ENCODE measurements around the gene P2RY8. TPM values are rescaled to one million over a fixed set of nuclear protein-coding genes. Genes with fewer than 3 reads are reported as not detected.

The P2RY8 gene
- total and polyA plus RNA-seq, 2 donors (not counting 1 experiment from before 2014, with no cell fraction given): 72.3 to 142 TPM

DNA sequence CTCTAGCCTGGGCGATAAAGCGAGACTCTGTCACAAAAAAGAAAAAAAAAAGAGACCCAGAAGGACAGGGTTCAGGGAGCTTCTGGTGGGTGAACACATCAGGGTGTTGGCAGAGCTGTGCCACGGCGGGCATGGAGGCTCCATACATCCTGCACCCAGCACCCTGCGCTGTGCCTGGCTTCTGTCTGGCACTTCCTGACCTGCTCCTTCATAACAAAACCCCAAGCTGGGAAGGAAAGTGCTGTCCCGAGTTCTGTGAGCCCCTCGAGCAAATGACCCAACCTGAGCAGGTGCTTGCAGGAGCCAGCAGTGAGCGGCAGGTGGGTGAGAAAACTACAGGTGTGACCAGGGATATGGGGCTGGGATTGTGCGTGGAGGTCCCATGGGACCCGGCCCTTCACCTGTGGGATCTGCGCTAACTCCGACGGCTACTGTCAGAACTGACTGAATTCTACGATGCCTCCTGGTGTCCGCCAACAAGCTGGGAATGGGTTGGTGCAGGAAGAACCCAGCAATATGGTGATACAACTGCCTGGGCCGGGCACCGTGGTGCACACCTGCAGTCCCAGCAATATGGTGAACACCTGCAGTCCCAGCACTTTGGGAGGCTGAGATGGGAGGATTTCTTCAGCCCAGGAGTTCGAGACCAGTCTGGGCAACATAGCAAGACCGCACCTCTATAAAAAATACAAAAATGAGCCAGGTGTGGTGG, 103.2 kb downstream of the P2RY8 start:
- TF ChIP-seq, protein P1, sequence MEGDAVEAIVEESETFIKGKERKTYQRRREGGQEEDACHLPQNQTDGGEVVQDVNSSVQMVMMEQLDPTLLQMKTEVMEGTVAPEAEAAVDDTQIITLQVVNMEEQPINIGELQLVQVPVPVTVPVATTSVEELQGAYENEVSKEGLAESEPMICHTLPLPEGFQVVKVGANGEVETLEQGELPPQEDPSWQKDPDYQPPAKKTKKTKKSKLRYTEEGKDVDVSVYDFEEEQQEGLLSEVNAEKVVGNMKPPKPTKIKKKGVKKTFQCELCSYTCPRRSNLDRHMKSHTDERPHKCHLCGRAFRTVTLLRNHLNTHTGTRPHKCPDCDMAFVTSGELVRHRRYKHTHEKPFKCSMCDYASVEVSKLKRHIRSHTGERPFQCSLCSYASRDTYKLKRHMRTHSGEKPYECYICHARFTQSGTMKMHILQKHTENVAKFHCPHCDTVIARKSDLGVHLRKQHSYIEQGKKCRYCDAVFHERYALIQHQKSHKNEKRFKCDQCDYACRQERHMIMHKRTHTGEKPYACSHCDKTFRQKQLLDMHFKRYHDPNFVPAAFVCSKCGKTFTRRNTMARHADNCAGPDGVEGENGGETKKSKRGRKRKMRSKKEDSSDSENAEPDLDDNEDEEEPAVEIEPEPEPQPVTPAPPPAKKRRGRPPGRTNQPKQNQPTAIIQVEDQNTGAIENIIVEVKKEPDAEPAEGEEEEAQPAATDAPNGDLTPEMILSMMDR (IDR thresholded peaks at IDR 0.05): no peak
- TF ChIP-seq EZH2 (IDR thresholded peaks at IDR 0.05; ENCODE audit: borderline replicate concordance, insufficient read depth, low read depth, low read length, poor library complexity, severe bottlenecking): no peak
- Histone ChIP-seq H2AFZ (ENCODE audit: insufficient read depth, low read depth, low read length, poor library complexity, severe bottlenecking) (no peak overlapping the region), H4K20me1 (ENCODE audit: control insufficient read depth, insufficient read depth, low read length, poor library complexity, severe bottlenecking) (no peaks in the 10 kb centered on the region), H3K36me3 (replicated peaks in 1 of 2; ENCODE audit: control extremely low read depth in 1 of 2, control insufficient read depth in 1 of 2, extremely low read depth in 1 of 2, insufficient read depth in 2 of 2, low read length in 1 of 2) (peaks cover 0 to 32% of the 10 kb centered on the region in 2 experiments), H3K79me2 (ENCODE audit: control insufficient read depth, insufficient read depth, low read length) (no peaks in the 10 kb centered on the region), H3K27me3 (replicated peaks in 1 of 4; ENCODE audit: control extremely low read depth in 1 of 4, control insufficient read depth in 3 of 4, insufficient read depth in 4 of 4, low read length in 3 of 4) (no peaks in the 10 kb centered on the region), H3K4me3 (ENCODE audit: control extremely low read depth in 1 of 5, extremely low read depth in 1 of 5, insufficient read depth in 1 of 5, low read depth in 2 of 5, low read length in 4 of 5) (no peak overlapping the region), H3K9ac (ENCODE audit: low read length) (no peak overlapping the region), H3K27ac (ENCODE audit: low read length in 2 of 2) (no peak overlapping the region), H3K9me3 (ENCODE audit: control extremely low read depth in 1 of 3, control insufficient read depth in 2 of 3, insufficient read depth in 1 of 3, low read length in 2 of 3) (peaks cover 0 to 2% (median 0%) of the 10 kb centered on the region in 3 donors), H3K4me1 (ENCODE audit: control insufficient read depth in 2 of 2, insufficient read depth in 2 of 2, low read length in 2 of 2) (no peaks in the 10 kb centered on the region), H3K4me2 (replicated peaks; ENCODE audit: low read depth, low read length, poor library complexity, severe bottlenecking) (no peak overlapping the region)
- CTCF ChIA-PET: no interaction called here
- ATAC-seq (ENCODE audit: low read depth) (no peak), DNase-seq (no peak)
- Mint-ChIP-seq H3K27me3 (no peaks in the 10 kb centered on the region), H3K4me3 (no peak overlapping the region), H3K9me3 (ENCODE audit: insufficient read depth) (no peaks in the 10 kb centered on the region), H3K27ac (no peak overlapping the region), H3K4me1 (no peaks in the 10 kb centered on the region)
- POLR2A ChIA-PET: no interaction called here
- intact Hi-C loops (cut with micrococcal nuclease): no loop called here
- WGBS (ENCODE audit: insufficient coverage): over 99% methylated on average over 16 of the region's 19 CpGs

DNA sequence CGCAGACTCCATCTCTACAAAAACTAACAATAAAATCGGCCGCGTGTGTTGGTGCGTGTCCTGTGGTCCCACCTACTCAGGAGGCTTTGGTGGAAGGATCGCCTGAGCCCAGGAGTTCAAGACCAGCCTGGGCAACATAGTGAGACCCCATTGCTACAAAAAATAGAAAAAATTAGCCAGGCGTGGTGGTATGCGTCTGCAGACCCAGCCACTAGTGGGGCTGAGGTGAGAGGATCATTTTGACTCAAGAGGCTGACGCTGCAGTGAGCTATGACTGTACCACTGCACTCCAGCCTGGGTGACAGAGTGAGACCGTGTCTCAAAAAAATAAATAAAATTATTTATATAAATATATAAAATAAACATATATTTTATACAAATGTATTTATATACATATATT, 106.5 kb downstream of the P2RY8 start:
- no peak overlapping the region for H3K27ac Mint-ChIP-seq
- CTCF ChIA-PET: no interaction called here
- H3K27me3 Mint-ChIP-seq: no peaks in the 10 kb centered on the region

More for the DNA sequence above, 106.5 kb downstream of the P2RY8 start:
- 77% methylated on average over 6 of the region's 10 CpGs for WGBS (ENCODE audit: insufficient coverage)
- Histone ChIP-seq H4K20me1 (ENCODE audit: control insufficient read depth, insufficient read depth, low read length, poor library complexity, severe bottlenecking) (no peaks in the 10 kb centered on the region), H3K27me3 (replicated peaks in 1 of 4; ENCODE audit: control extremely low read depth in 1 of 4, control insufficient read depth in 3 of 4, insufficient read depth in 4 of 4, low read length in 3 of 4) (no peaks in the 10 kb centered on the region), H3K9me3 (ENCODE audit: control extremely low read depth in 1 of 3, control insufficient read depth in 2 of 3, insufficient read depth in 1 of 3, low read length in 2 of 3) (no peaks in the 10 kb centered on the region), H3K4me3 (ENCODE audit: control extremely low read depth in 1 of 5, extremely low read depth in 1 of 5, insufficient read depth in 1 of 5, low read depth in 2 of 5, low read length in 4 of 5) (no peak overlapping the region), H3K4me1 (ENCODE audit: control insufficient read depth in 2 of 2, insufficient read depth in 2 of 2, low read length in 2 of 2) (no peaks in the 10 kb centered on the region), H3K9ac (ENCODE audit: low read length) (no peak overlapping the region), H3K4me2 (replicated peaks; ENCODE audit: low read depth, low read length, poor library complexity, severe bottlenecking) (no peak overlapping the region), H3K36me3 (replicated peaks in 1 of 2; ENCODE audit: control extremely low read depth in 1 of 2, control insufficient read depth in 1 of 2, extremely low read depth in 1 of 2, insufficient read depth in 2 of 2, low read length in 1 of 2) (peaks cover 0 to 30% of the 10 kb centered on the region in 2 experiments), H3K27ac (ENCODE audit: low read length in 2 of 2) (no peak overlapping the region), H3K79me2 (ENCODE audit: control insufficient read depth, insufficient read depth, low read length) (no peaks in the 10 kb centered on the region), H2AFZ (ENCODE audit: insufficient read depth, low read depth, low read length, poor library complexity, severe bottlenecking) (no peak overlapping the region)
- POLR2A ChIA-PET: no interaction called here
- DNase-seq (no peak), ATAC-seq (ENCODE audit: low read depth) (no peak)
- no peaks in the 10 kb centered on the region for H3K9me3 Mint-ChIP-seq (ENCODE audit: insufficient read depth)
- H3K4me1 Mint-ChIP-seq: no peaks in the 10 kb centered on the region
- no peak overlapping the region for H3K4me3 Mint-ChIP-seq
- intact Hi-C loops (cut with micrococcal nuclease): no loop called here
- TF ChIP-seq, protein P1 (IDR thresholded peaks at IDR 0.05): no peak
- no peak for TF ChIP-seq EZH2 (IDR thresholded peaks at IDR 0.05; ENCODE audit: borderline replicate concordance, insufficient read depth, low read depth, low read length, poor library complexity, severe bottlenecking)

All from B cell (primary cell).